ENCODE results near the gene PRICKLE2. TPM values are rescaled to one million over a fixed set of nuclear protein-coding genes. Genes with fewer than 3 reads are reported as not detected.

The PRICKLE2 gene
- total RNA-seq, 1 experiment from 2014 or later, result 3.2 TPM

DNA sequence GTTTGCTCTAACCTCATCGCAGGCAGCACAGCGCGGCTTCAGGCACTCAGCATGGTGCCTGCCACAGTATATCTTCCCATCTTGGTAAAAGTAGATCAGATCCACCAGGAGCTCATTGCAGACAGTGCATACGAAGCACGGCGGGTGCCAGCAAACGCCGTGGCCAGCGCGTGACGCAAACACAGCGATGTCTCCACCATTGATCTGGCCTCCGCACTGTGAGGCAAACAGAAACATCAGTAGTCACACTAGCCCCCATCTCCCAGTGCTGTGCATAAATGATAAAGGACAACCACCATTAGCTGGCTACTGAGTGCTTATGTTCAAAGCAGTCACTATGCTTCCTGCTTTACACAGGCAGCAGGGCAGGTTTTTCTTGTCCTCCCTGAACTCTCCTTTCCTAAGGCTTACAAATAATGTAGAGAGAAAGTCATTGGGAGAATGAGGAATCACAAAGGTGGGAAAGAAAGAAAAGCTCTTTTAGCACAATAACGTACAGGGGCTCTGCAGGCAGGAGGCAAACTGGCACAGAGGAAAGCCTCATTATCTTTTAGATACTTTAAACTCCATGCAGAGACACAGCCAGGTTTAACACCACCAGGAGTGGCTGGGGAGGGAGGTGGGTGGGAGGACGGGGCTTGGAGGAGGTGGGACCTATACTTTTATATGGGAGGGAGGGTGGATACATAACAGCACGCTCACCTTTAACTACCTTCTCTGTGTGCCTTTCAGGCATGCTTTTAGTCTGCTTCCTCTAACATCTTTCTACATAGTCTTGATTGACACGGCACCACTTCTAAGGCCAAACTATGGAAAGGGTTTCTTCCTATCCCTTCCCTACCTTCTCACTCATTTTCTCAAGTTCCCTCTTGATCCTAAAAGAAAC, 67.9 kb downstream of the PRICKLE2 start:
- Histone ChIP-seq H4K5ac (ENCODE audit: insufficient read length, low read depth, low read length) (no peak overlapping the region), H2BK5ac (ENCODE audit: insufficient read length, low read length) (no peak overlapping the region), H2AK5ac (ENCODE audit: insufficient read length, low read length) (no peak overlapping the region), H2BK12ac (ENCODE audit: insufficient read length, low read depth, low read length) (no peak overlapping the region), H4K20me1 (ENCODE audit: control insufficient read depth, insufficient read depth, insufficient read length) (no peaks in the 10 kb centered on the region), H4K91ac (ENCODE audit: insufficient read length, low read depth, low read length) (no peak overlapping the region), H4K8ac (replicated peaks; ENCODE audit: insufficient read length, low read depth, low read length) (no peak overlapping the region), H3K23ac (ENCODE audit: insufficient read length, low read depth, low read length) (no peak overlapping the region), H3K18ac (ENCODE audit: insufficient read length, low read depth, low read length) (no peak overlapping the region), H3K27ac (ENCODE audit: insufficient read length, low read depth, low read length) (no peak overlapping the region), H3K56ac (ENCODE audit: insufficient read length, low read depth, low read length) (no peak overlapping the region), H3K4me2 (ENCODE audit: insufficient read depth, insufficient read length, low read length) (no peak overlapping the region), H2BK120ac (ENCODE audit: low read depth, low read length, poor library complexity, severe bottlenecking) (no peak overlapping the region), H2BK15ac (ENCODE audit: low read depth, low read length) (no peak overlapping the region), H3K14ac (ENCODE audit: insufficient read depth, low read length) (no peak overlapping the region), H3K79me1 (ENCODE audit: insufficient read depth, low read depth, low read length, poor library complexity, severe bottlenecking) (no peaks in the 10 kb centered on the region), H3K23me2 (ENCODE audit: insufficient read length, low read depth, low read length, poor library complexity, severe bottlenecking) (no peaks in the 10 kb centered on the region), H3K9me3 (ENCODE audit: control insufficient read depth, low read depth, low read length) (no peaks in the 10 kb centered on the region), H3K27me3 (ENCODE audit: insufficient read depth, low read length) (no peaks in the 10 kb centered on the region), H2AFZ (ENCODE audit: low read length) (no peak overlapping the region), H3K4ac (ENCODE audit: low read depth, low read length) (no peak overlapping the region), H3T11ph (ENCODE audit: low read length) (no peak overlapping the region), H3K79me2 (ENCODE audit: insufficient read depth, low read length) (no peaks in the 10 kb centered on the region), H3K4me1 (ENCODE audit: insufficient read depth, low read length) (no peaks in the 10 kb centered on the region; the same call in 1 of the 2 replicates), H3K9ac (ENCODE audit: extremely low read depth, insufficient read length, low read length) (no peak overlapping the region), H2BK20ac (ENCODE audit: low read depth, low read length, poor library complexity, severe bottlenecking) (no peak overlapping the region)
- H3K27ac Mint-ChIP-seq, result peak overlapping the region in 2 of 3 experiments; percentile 94 to 95; a peak in 6 of 7 replicates
- no peaks in the 10 kb centered on the region for H3K27me3 Mint-ChIP-seq (ENCODE audit: low read depth)
- H3K36me3 Mint-ChIP-seq (ENCODE audit: insufficient read depth in 1 of 3, low read depth in 3 of 3), result peaks cover 13 to 26% (median 13%) of the 10 kb centered on the region in 3 experiments; a peak in 6 of 7 replicates
- no CpG with 5 or more reads among the region's 17 CpGs for WGBS (ENCODE audit: extremely low coverage, insufficient read length, low lambda C conversion rate)
- peak overlapping the region in 1 of 2 experiments; percentile 9; a peak in 2 of 5 replicates for H3K4me3 Mint-ChIP-seq
- TF ChIP-seq, protein P1, sequence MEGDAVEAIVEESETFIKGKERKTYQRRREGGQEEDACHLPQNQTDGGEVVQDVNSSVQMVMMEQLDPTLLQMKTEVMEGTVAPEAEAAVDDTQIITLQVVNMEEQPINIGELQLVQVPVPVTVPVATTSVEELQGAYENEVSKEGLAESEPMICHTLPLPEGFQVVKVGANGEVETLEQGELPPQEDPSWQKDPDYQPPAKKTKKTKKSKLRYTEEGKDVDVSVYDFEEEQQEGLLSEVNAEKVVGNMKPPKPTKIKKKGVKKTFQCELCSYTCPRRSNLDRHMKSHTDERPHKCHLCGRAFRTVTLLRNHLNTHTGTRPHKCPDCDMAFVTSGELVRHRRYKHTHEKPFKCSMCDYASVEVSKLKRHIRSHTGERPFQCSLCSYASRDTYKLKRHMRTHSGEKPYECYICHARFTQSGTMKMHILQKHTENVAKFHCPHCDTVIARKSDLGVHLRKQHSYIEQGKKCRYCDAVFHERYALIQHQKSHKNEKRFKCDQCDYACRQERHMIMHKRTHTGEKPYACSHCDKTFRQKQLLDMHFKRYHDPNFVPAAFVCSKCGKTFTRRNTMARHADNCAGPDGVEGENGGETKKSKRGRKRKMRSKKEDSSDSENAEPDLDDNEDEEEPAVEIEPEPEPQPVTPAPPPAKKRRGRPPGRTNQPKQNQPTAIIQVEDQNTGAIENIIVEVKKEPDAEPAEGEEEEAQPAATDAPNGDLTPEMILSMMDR (conservative IDR thresholded peaks at IDR 0.05), result no peak
- no peaks in the 10 kb centered on the region; a peak in 1 of 5 replicates for H3K9me3 Mint-ChIP-seq
- DNase-seq, result no peak
- H3K4me1 Mint-ChIP-seq, result peaks cover 55 to 62% of the 10 kb centered on the region in 2 experiments
